Spleen (tissue), 7 donors: Measurements from ENCODE around the gene ARHGAP27.

ENCODE experiments used
- POLR2A ChIP-seq, 3 donors: fragments of 450-650 bp; IDR thresholded peaks; one replicate each; pipeline ENCODE4 v1.5.1; 2017; ENCODE audit warnings: antibody characterized with exemption in 3 of 3, mild to moderate bottlenecking in 1 of 3
- POLR2AphosphoS5 ChIP-seq, 3 donors: sonication (generic); formaldehyde crosslinking; IDR thresholded peaks; one replicate each; pipeline ENCODE4 v1.5.1; 2017; ENCODE audit warnings: antibody characterized with exemption in 3 of 3
- TF ChIP-seq, protein P1 (sequence below), 11 experiments: fragments of 200-600 bp in 7 of 11; fragments of 450-650 bp in 4 of 11; sonication (generic) in 4 of 11; IDR thresholded peaks in 8 of 11; conservative IDR thresholded peaks in 3 of 11; 1 replicate in 7 of 11; 2 replicates in 4 of 11; pipeline versions ENCODE4 v1.4.0 to v1.8.0; 2016 to 2021; ENCODE audit warnings: antibody characterized with exemption in 11 of 11, inconsistent platforms in 4 of 11, mild to moderate bottlenecking in 1 of 11
- donor health status: DM: no; HTN: no; CAD: no; lungs with moderate emphysema.
- donor health status: DM: no; HTN: no; CAD: no.
- donor health status: DM: no; HTN: no; CAD: no.

DNA sequence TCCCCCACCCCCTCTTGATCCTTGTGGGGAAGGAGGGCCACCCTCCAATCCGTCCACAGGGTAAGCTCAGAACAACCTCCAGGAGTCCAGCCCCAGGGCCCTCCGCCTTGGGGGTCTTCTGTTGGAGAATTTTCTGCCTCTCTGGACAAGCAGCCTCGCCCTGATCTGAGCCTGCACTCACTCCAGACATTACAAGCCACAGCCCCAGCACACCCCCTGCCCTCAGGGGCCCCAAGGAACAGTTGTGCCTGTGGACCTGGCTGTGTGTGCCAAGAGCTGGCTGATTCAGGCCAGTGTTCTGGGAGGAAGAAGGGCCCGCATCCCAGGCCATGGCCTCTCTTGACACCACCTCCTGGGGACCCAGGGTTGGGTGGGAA, 477 bp upstream of the ARHGAP27 start:
- TF ChIP-seq, protein P1, sequence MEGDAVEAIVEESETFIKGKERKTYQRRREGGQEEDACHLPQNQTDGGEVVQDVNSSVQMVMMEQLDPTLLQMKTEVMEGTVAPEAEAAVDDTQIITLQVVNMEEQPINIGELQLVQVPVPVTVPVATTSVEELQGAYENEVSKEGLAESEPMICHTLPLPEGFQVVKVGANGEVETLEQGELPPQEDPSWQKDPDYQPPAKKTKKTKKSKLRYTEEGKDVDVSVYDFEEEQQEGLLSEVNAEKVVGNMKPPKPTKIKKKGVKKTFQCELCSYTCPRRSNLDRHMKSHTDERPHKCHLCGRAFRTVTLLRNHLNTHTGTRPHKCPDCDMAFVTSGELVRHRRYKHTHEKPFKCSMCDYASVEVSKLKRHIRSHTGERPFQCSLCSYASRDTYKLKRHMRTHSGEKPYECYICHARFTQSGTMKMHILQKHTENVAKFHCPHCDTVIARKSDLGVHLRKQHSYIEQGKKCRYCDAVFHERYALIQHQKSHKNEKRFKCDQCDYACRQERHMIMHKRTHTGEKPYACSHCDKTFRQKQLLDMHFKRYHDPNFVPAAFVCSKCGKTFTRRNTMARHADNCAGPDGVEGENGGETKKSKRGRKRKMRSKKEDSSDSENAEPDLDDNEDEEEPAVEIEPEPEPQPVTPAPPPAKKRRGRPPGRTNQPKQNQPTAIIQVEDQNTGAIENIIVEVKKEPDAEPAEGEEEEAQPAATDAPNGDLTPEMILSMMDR (IDR thresholded peaks at IDR 0.05 in 8 of 11, conservative IDR thresholded peaks at IDR 0.05 in 3 of 11): no peak
- no peak for TF ChIP-seq POLR2A (IDR thresholded peaks at IDR 0.05)
- no peak for TF ChIP-seq POLR2AphosphoS5 (IDR thresholded peaks at IDR 0.05)
